ENCODE results near the gene CDK5. TPM values are rescaled to one million over a fixed set of nuclear protein-coding genes. Genes with fewer than 3 reads are reported as not detected.

The CDK5 gene
- total RNA-seq, 1 donor from 2014 or later: 10.4 TPM

- Histone ChIP-seq H3K36me3 (peaks cover 44% of the 10 kb centered on the region), H3K4me3 (peak overlapping the region; percentile 38)
- no peak for TF ChIP-seq CTCF (IDR thresholded peaks at IDR 0.05)
Measured at GRCh38 chr7:151063212-151063561, 5.5 kb upstream of the CDK5 start.

GRCh38 chr7:151062399-151063211 lies 4.9 kb upstream of the CDK5 start:
- no peak for TF ChIP-seq CTCF (IDR thresholded peaks at IDR 0.05)
- H3K27ac ChIP-seq: peak overlapping the region; percentile 63
- peak; percentile 91 for DNase-seq

More at GRCh38 chr7:151063212-151063561, 5.5 kb upstream of the CDK5 start:
- no peaks in the 10 kb centered on the region for H3K9me3 ChIP-seq
- ATAC-seq (no peak), DNase-seq (no peak)
- no peaks in the 10 kb centered on the region for H3K27me3 ChIP-seq
- peak overlapping the region; percentile 63 for H3K27ac ChIP-seq
- peaks cover 29% of the 10 kb centered on the region for H3K4me1 ChIP-seq
- intact Hi-C loops (cut with DNase I): no loop called here

GRCh38 chr7:151062111-151062398 lies 4.4 kb upstream of the CDK5 start:
- DNase-seq: no peak
- intact Hi-C loops (cut with DNase I): no loop called here
- peaks cover 32% of the 10 kb centered on the region for H3K36me3 ChIP-seq
- H3K9me3 ChIP-seq: no peaks in the 10 kb centered on the region
- peak overlapping the region; percentile 63 for H3K27ac ChIP-seq
- TF ChIP-seq CTCF (IDR thresholded peaks at IDR 0.05): no peak
- peak overlapping the region; percentile 84 for H3K4me3 ChIP-seq
- no peaks in the 10 kb centered on the region for H3K27me3 ChIP-seq
- no peak for ATAC-seq
- peaks cover 32% of the 10 kb centered on the region for H3K4me1 ChIP-seq

More at GRCh38 chr7:151062399-151063211, 4.9 kb upstream of the CDK5 start:
- intact Hi-C loops (cut with DNase I): no loop called here
- peak; percentile 45 for ATAC-seq
- peaks cover 38% of the 10 kb centered on the region for H3K36me3 ChIP-seq
- H3K4me1 ChIP-seq: peaks cover 29% of the 10 kb centered on the region
- H3K27me3 ChIP-seq: no peaks in the 10 kb centered on the region
- no peaks in the 10 kb centered on the region for H3K9me3 ChIP-seq
- H3K4me3 ChIP-seq: peak overlapping the region; percentile 38

GRCh38 chr7:151061213-151062110 lies 3.8 kb upstream of the CDK5 start:
- Histone ChIP-seq H3K36me3 (peaks cover 27% of the 10 kb centered on the region), H3K4me3 (peak overlapping the region; percentile 84), H3K9me3 (no peaks in the 10 kb centered on the region), H3K4me1 (peaks cover 36% of the 10 kb centered on the region), H3K27me3 (no peaks in the 10 kb centered on the region), H3K27ac (peak overlapping the region; percentile 63)
- ATAC-seq (peak; percentile 2), DNase-seq (peak; percentile 84)
- TF ChIP-seq CTCF (IDR thresholded peaks at IDR 0.05): no peak
- intact Hi-C loops (cut with DNase I): no loop called here

- peaks cover 18% of the 10 kb centered on the region for H3K36me3 ChIP-seq
- H3K27me3 ChIP-seq: no peaks in the 10 kb centered on the region
- TF ChIP-seq CTCF (IDR thresholded peaks at IDR 0.05): no peak
- peak overlapping the region; percentile 98 for H3K27ac ChIP-seq
- intact Hi-C loops (cut with DNase I): no loop called here
- peaks cover 36% of the 10 kb centered on the region for H3K4me1 ChIP-seq
- no peaks in the 10 kb centered on the region for H3K9me3 ChIP-seq
- peak; percentile 80 for DNase-seq
- peak overlapping the region; percentile 84 for H3K4me3 ChIP-seq
- peak; percentile 0 for ATAC-seq
Measured at GRCh38 chr7:151060416-151061212, 2.9 kb upstream of the CDK5 start.

All from upper lobe of right lung (tissue), 1 donor.